GM18505 (cell line): Measurements from ENCODE around the gene MAP3K1.

ENCODE experiments used
- ATAC-seq: cut with Tn5 transposase; IDR thresholded peaks from one replicate; pipeline ENCODE4 v1.9.1; 2021; ENCODE audit not compliant: unreplicated experiment
- POLR2A ChIP-seq: IDR thresholded peaks from 4 replicates; pipeline ENCODE4 v1.6.1; 2011; ENCODE audit warnings: borderline replicate concordance; ENCODE audit not compliant: insufficient read depth, insufficient read length; ENCODE audit errors: extremely low read depth

MAP3K1 gene

GRCh38 chr5:56822981-56823380, 7.6 kb downstream of the MAP3K1 start:
- TF ChIP-seq POLR2A: no peak
- ATAC-seq: no peak

DNA sequence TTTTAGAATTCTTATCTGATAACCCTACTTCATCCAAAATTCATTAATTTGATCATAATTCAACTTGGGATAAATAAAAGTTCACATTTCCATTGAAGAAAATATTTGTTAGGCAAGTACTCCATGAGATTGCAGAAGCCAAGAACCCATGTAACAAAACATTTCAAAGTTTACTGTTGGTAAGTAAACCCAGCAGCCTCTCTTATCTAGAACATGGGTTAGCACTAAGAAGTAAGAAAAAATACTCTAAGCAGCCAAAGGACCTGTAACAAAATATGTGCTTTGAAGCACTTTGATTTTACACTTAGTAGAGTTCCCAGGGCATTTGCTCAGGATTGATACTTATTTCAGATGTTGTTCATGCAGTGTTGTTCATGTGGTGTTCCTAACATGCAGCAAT, 8.7 kb downstream of the MAP3K1 start:
- no peak for TF ChIP-seq POLR2A
- ATAC-seq: no peak

DNA sequence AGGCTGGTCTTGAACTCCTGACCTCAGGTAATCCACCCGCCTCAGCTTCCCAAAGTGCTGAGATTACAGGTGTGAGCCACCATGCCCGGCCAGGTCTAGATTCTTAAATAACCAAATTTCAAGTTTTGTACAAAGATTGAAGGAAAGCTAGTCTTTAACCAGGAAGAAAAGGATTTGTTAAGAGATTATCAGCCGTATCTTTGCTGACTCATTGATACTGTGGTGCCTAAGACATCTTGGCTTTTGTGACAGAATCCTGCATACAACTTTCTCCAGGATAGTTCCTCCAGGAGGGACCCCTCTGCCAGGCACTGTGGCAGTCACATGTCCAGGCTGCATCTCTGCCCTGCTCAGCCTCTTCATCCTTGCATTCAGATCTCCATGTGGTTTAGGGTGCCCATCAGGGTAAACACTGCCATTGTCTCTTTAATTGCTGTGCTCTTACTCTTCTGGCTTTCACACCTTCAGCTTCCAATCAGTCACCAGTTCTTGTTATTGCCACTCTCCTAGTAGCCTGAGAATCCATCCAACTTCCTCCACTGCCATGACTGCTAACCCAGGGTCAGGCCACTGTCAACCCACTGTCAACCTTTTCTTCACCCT, 10.0 kb downstream of the MAP3K1 start:
- TF ChIP-seq POLR2A: no peak
- no peak for ATAC-seq

DNA sequence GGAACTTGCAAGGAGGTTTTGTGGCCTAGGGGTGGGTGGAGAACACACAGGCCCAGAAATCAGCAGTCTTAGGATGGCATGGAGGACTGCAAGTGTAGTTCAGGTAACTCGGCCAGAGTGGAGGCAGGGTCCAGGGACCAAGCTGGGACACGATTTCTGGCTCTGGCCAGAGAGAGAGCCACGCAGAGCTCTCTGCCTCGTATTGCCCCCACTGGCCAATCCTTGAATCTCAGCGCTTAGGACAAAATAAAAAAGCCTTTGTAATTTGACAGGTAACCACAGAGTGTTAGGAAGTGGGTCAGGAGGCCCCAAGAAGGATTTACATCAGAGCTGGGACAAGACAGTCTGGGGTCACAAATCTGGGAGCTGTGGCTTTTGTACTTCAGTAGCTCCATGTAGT, 11.7 kb downstream of the MAP3K1 start:
- ATAC-seq: no peak
- TF ChIP-seq POLR2A: no peak

GRCh38 chr5:56827924-56828323, 12.6 kb downstream of the MAP3K1 start:
- no peak for TF ChIP-seq POLR2A
- no peak for ATAC-seq

- TF ChIP-seq POLR2A: no peak
- no peak for ATAC-seq
Measured at GRCh38 chr5:56829137-56829908, 14.0 kb downstream of the MAP3K1 start.

DNA sequence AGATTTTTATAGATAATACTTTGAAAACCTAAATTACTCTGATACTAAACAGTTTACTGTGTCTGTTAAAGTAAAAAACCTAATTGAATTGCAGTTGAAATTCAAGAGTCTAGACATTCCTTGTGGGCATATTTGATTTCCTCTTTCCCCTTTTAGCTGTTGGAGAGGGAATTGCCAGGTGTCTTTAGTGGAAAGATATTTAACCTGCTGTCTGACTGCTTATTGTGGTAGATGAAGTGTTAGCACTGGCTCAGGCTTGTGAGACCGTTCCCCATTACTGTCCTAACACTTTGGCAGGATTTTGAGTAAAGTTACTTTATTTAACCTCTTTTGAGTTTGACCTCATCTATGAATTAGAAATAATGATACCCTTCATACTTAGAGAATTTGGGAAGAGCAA, 16.4 kb downstream of the MAP3K1 start:
- ATAC-seq: no peak
- TF ChIP-seq POLR2A: no peak

DNA sequence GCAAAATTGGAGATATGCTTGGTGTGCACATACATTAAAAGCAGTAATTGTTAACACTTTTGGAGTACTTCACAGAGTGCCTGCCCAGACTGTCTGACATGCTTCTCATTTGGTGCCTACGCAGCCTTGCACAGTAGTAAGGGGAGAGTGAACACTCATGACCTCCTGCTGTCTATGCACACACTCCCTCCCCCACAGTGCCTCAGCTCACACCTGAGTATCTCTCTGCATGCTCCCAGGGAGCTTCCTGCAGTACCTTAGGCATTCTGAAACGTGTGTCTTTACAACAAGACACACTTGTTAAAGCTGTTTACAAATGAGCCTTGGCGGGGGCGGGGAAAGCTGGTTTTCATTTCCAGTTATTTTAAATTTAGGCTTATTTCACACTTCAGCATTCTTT, 18.0 kb downstream of the MAP3K1 start:
- TF ChIP-seq POLR2A: no peak
- ATAC-seq: no peak

DNA sequence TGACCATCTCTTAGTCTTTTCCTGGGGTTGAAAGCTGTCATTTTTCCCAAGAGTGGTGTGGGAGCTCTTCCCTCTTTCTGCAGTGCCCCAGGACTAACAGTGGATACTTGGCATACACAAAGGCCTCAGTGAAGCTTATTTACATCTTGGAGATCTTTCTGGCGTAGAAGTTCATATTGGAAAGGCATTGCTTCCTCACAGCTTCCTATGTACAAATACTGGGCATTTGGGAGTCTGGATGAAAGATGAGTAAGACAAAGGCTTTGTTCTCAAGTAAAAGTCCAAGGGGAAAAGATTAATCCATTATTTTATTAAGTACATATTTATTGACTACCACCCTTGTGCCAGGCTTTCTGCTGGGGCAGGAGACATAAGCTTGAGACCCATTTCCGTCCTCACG, 22.0 kb downstream of the MAP3K1 start:
- no peak for ATAC-seq
- no peak for TF ChIP-seq POLR2A

DNA sequence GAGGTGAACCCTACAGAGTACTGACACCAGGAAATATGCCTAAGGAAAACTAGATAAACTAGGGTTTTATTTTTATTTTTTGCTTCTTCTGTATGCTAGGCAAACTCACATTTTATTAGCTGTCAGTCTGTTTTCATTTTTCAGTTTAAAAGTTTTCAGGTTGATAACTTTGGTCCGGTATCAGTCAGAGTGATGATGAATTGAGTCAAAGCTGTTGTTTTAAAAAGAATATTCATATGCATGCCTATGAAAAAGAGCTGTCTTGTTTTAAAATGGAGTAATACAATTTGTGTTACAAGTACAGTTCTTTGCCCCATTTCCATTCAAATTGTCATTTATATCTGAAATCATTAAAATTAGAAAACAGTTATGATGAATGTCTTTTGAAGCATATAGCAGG, 22.6 kb downstream of the MAP3K1 start:
- ATAC-seq: no peak
- no peak for TF ChIP-seq POLR2A

GRCh38 chr5:56838409-56839039, 23.2 kb downstream of the MAP3K1 start:
- no peak for ATAC-seq
- TF ChIP-seq POLR2A: no peak

GRCh38 chr5:56839062-56839461, 23.7 kb downstream of the MAP3K1 start:
- no peak for ATAC-seq
- TF ChIP-seq POLR2A: no peak

GRCh38 chr5:56840597-56840996, 25.2 kb downstream of the MAP3K1 start:
- no peak for TF ChIP-seq POLR2A
- no peak for ATAC-seq

GRCh38 chr5:56845277-56845676, 29.9 kb downstream of the MAP3K1 start:
- no peak for ATAC-seq
- no peak for TF ChIP-seq POLR2A
